SK-N-MC (cell line): ENCODE data around the gene SMAD6.

Experiments
- EZH2 ChIP-seq: fragments of 200-600 bp; sonication (generic); IDR thresholded peaks from one replicate; pipeline ENCODE4 v1.6.1; 2017; ENCODE audit warnings: antibody characterized with exemption
- FOXP2 ChIP-seq: optimal IDR thresholded peaks from 2 replicates; pipeline ENCODE3; 2011; ENCODE audit warnings: mild to moderate bottlenecking, moderate library complexity; ENCODE audit not compliant: insufficient read depth; ENCODE audit errors: extremely low read length, control extremely low read depth
- POLR2AphosphoS5 ChIP-seq: IDR thresholded peaks from 2 replicates; pipeline ENCODE4 v1.6.1; 2012; ENCODE audit warnings: mild to moderate bottlenecking, low read depth, low read length, borderline replicate concordance

DNA sequence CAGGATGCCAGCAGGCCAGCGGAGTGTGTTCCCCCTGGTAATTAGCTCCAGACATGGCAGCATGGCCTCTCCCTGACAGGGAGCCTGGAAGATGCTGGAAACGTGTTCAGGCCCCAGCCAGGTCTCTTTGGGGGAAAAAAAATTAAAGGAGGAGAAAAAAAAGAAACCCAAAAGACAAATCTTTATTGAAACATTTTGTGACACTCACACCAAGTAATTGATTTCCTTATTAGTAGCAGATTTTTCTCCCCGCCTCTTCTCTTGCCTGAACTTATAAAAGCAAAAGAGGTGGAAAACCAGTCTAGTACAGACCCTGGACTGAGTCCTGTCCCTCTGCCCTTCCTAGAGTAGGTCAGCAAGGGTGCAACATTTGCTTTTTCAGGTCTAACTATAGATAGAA is 42.7 kb upstream of the SMAD6 start:
- TF ChIP-seq EZH2 (no peak), POLR2AphosphoS5 (no peak), FOXP2 (no peak)
